A549 (cell line): ENCODE results near the gene CR1. TPM values are rescaled to one million over a fixed set of nuclear protein-coding genes. Genes with fewer than 3 reads are reported as not detected.

ENCODE experiments used
- ATAC-seq, 2 experiments: fragments of 200-7000 bp in 1 of 2; fragments of >200 bp in 1 of 2; cut with Nextera tagmentation in 1 of 2; cut with Tn5 transposase in 1 of 2; 3 replicates each; pipeline versions ENCODE4 v1.8.0 to v1.9.1; 2018 to 2020; ENCODE audit warnings: mild to moderate bottlenecking in 1 of 2, moderate library complexity in 1 of 2
- CTCF ChIA-PET: fragments of 300-600 bp; sonication (Branson Sonifier 250); formaldehyde crosslinking; extraction: SDS; loops from one replicate; lab custom pipeline; 2021; ENCODE audit warnings: antibody characterized with exemption, inconsistent platforms; lab: Yijun Ruan, JAX
- POLR2A ChIA-PET: fragments of 350-600 bp; formaldehyde crosslinking; extraction: SDS; loops from one replicate; lab custom pipeline; 2021; ENCODE audit warnings: antibody characterized with exemption, inconsistent platforms; lab: Yijun Ruan, JAX
- DNase-seq, 2 experiments: peaks; one replicate each; pipeline versions ENCODE4 v3.0.0 to v3.0.0-alpha.2; 2011 to 2016; ENCODE audit warnings: low read depth in 1 of 2, low spot score in 1 of 2
- FAIRE-seq: peaks from 2 replicates; lab custom pipeline; 2011; peaks lifted over from hg19 to GRCh38; lab: Jason Lieb, UNC
- H3K27ac ChIP-seq, 2 experiments: fragments of >200 bp; sonication (Bioruptor Twin); formaldehyde crosslinking; 3 replicates each; pipeline ENCODE4 v1.5.1; 2016 to 2017
- H3K4me1 ChIP-seq: fragments of >200 bp; sonication (Bioruptor Twin); formaldehyde crosslinking; 3 replicates; pipeline ENCODE4 v1.6.1; 2016
- H3K4me2 ChIP-seq: fragments of >200 bp; sonication (Bioruptor Twin); formaldehyde crosslinking; 3 replicates; pipeline ENCODE4 v1.6.1; 2016
- H3K4me3 ChIP-seq: fragments of >200 bp; sonication (Bioruptor Twin); formaldehyde crosslinking; 3 replicates; pipeline ENCODE4 v1.5.1; 2016
- H3K9me3 ChIP-seq: fragments of >200 bp; sonication (Bioruptor Twin); formaldehyde crosslinking; 3 replicates; pipeline ENCODE4 v1.6.1; 2016
- BHLHE40 ChIP-seq: IDR thresholded peaks from 2 replicates; pipeline ENCODE4 v1.6.1; 2012; ENCODE audit warnings: low read depth, low read length, inconsistent platforms
- CBX2 ChIP-seq: fragments of 200-600 bp; sonication (generic); IDR thresholded peaks from 2 replicates; pipeline ENCODE4 v1.6.1; 2016; ENCODE audit warnings: low read depth, mild to moderate bottlenecking, borderline replicate concordance
- CEBPB ChIP-seq, 2 experiments: fragments of >200 bp in 1 of 2; sonication (Bioruptor Twin) in 1 of 2; formaldehyde crosslinking in 1 of 2; IDR thresholded peaks; 2 replicates each; pipeline ENCODE4 v1.6.1; 2012 to 2016
- CHD2 ChIP-seq: fragments of 150-350 bp; IDR thresholded peaks from 2 replicates; pipeline ENCODE4 v1.6.1; 2014; ENCODE audit warnings: low read length; ENCODE audit not compliant: partially characterized antibody
- EHF ChIP-seq: fragments of 250-450 bp; sonication (Bioruptor Pico); IDR thresholded peaks from 2 replicates; pipeline ENCODE4 v1.5.0; 2020; ENCODE audit warnings: mild to moderate bottlenecking
- ESRRA ChIP-seq: fragments of 150-350 bp; IDR thresholded peaks from 2 replicates; pipeline ENCODE4 v1.6.1; 2014; ENCODE audit warnings: mild to moderate bottlenecking, low read length, borderline replicate concordance
- FOSB ChIP-seq: fragments of 250-450 bp; sonication (Bioruptor Pico); IDR thresholded peaks from 2 replicates; pipeline ENCODE4 v1.5.0; 2020; ENCODE audit warnings: mild to moderate bottlenecking, moderate library complexity
- FOXS1 ChIP-seq: fragments of 250-450 bp; sonication (Bioruptor Pico); IDR thresholded peaks from 2 replicates; pipeline ENCODE4 v1.5.0; 2020; ENCODE audit warnings: mild to moderate bottlenecking, moderate library complexity
- GATA3 ChIP-seq: IDR thresholded peaks from 2 replicates; pipeline ENCODE4 v1.6.1; 2012; ENCODE audit warnings: borderline replicate concordance
- HOXB5 ChIP-seq: fragments of 250-450 bp; sonication (Bioruptor Pico); IDR thresholded peaks from 2 replicates; pipeline ENCODE4 v1.5.0; 2020; ENCODE audit warnings: mild to moderate bottlenecking, moderate library complexity
- JUNB ChIP-seq: fragments of >200 bp; sonication (Bioruptor Twin); formaldehyde crosslinking; IDR thresholded peaks from 2 replicates; pipeline ENCODE4 v1.6.1; 2016
- MAFK ChIP-seq: fragments of 450-650 bp; IDR thresholded peaks from 2 replicates; pipeline ENCODE4 v1.6.1; 2014; ENCODE audit not compliant: partially characterized antibody
- MAX ChIP-seq: IDR thresholded peaks from 2 replicates; pipeline ENCODE4 v1.6.1; 2012
- MAZ ChIP-seq: fragments of 150-350 bp; IDR thresholded peaks from 2 replicates; pipeline ENCODE4 v1.6.1; 2014; ENCODE audit warnings: antibody characterized with exemption, low read depth, low read length, borderline replicate concordance
- NFE2L2 ChIP-seq: fragments of 150-350 bp; conservative IDR thresholded peaks from 2 replicates; pipeline ENCODE4 v1.6.1; 2014; ENCODE audit warnings: low read length
- RAD21 ChIP-seq, 2 experiments: fragments of >200 bp in 1 of 2; sonication (Bioruptor Twin) in 1 of 2; formaldehyde crosslinking in 1 of 2; IDR thresholded peaks in 1 of 2; conservative IDR thresholded peaks in 1 of 2; 2 replicates in 1 of 2; 3 replicates in 1 of 2; pipeline ENCODE4 v1.6.1; 2012 to 2018; ENCODE audit warnings: inconsistent platforms in 1 of 2
- RARB ChIP-seq: fragments of 250-450 bp; sonication (Bioruptor Pico); IDR thresholded peaks from 2 replicates; pipeline ENCODE4 v1.8.0; 2021; ENCODE audit warnings: mild to moderate bottlenecking, moderate library complexity
- RCOR1 ChIP-seq: fragments of 150-350 bp; IDR thresholded peaks from 2 replicates; pipeline ENCODE4 v1.6.1; 2014; ENCODE audit warnings: antibody characterized with exemption, low read length, low read depth
- ZFP36 ChIP-seq: fragments of 450-650 bp; IDR thresholded peaks from 2 replicates; pipeline ENCODE4 v1.6.1; 2014; ENCODE audit warnings: borderline replicate concordance; ENCODE audit not compliant: partially characterized antibody
- ZNF302 ChIP-seq: fragments of 250-450 bp; sonication (Bioruptor Pico); IDR thresholded peaks from 2 replicates; pipeline ENCODE4 v1.9.0; 2021; ENCODE audit warnings: inconsistent platforms, mild to moderate bottlenecking, moderate library complexity
- WGBS: methylation state at CpG from one replicate; pipeline ENCODE4 v1.1.6; 2017; ENCODE audit errors: missing lambda C conversion rate; 5-methylcytosine and 5-hydroxymethylcytosine counted together
- polyA plus RNA-seq, 4 experiments: library from polyadenylated mRNA; depleted of rRNA in 3 of 4; stranded (reverse); fragments of >200 nt; fragmentation: RNase III in 1 of 4; extraction: RNeasy Plus Mini Kit Qiagen cat#74134 plus additional on column Dnase treatment in 1 of 4; gene quantifications; 2 replicates in 3 of 4; 3 replicates in 1 of 4; pipeline ENCODE4 v1.2.3, GENCODE V29; 2011 to 2017
- TF ChIP-seq, protein P1 (sequence below): fragments of >200 bp; sonication (Bioruptor Twin); formaldehyde crosslinking; IDR thresholded peaks from 3 replicates; pipeline ENCODE4 v1.5.1; 2016
- TF ChIP-seq, protein P2 (sequence below): IDR thresholded peaks from 2 replicates; pipeline ENCODE4 v1.6.1; 2012; ENCODE audit warnings: low read depth, borderline replicate concordance
- TF ChIP-seq, protein P3 (sequence below): fragments of 200-600 bp; sonication (generic); IDR thresholded peaks from 2 replicates; pipeline ENCODE4 v1.6.1; 2016; ENCODE audit warnings: antibody characterized with exemption, mild to moderate bottlenecking, moderate library complexity
- TF ChIP-seq, protein P4 (sequence below): IDR thresholded peaks from 2 replicates; pipeline ENCODE4 v1.6.1; 2012

The CR1 gene
- polyA plus RNA-seq, 2 of the 4 experiments (the other 2 are of a cell fraction), result not detected

GRCh38 chr1:207644166-207644851 lies 148.4 kb downstream of the CR1 start:
- ChIA-PET POLR2A (interaction anchor here (0.7 kb wide), 1 partner anchor 253 kb away, joined by 3 read pairs; no protein-coding TSS in a partner anchor), CTCF (no interaction called here)
- Histone ChIP-seq H3K4me2 (peak overlapping the region; percentile 84), H3K4me3 (peak overlapping the region; percentile 57), H3K27ac (no peak overlapping the region), H3K9me3 (no peaks in the 10 kb centered on the region), H3K4me1 (peaks cover 3% of the 10 kb centered on the region; the same call in 1 of the 3 replicates)
- FAIRE-seq (no peak), DNase-seq (no peak), ATAC-seq (no peak)
- 69% methylated on average over 9 of the region's 9 CpGs for WGBS
- TF ChIP-seq MAFK, result no peak
- no peak for TF ChIP-seq EHF (CRISPR knock-in tag)
- TF ChIP-seq, protein P1, sequence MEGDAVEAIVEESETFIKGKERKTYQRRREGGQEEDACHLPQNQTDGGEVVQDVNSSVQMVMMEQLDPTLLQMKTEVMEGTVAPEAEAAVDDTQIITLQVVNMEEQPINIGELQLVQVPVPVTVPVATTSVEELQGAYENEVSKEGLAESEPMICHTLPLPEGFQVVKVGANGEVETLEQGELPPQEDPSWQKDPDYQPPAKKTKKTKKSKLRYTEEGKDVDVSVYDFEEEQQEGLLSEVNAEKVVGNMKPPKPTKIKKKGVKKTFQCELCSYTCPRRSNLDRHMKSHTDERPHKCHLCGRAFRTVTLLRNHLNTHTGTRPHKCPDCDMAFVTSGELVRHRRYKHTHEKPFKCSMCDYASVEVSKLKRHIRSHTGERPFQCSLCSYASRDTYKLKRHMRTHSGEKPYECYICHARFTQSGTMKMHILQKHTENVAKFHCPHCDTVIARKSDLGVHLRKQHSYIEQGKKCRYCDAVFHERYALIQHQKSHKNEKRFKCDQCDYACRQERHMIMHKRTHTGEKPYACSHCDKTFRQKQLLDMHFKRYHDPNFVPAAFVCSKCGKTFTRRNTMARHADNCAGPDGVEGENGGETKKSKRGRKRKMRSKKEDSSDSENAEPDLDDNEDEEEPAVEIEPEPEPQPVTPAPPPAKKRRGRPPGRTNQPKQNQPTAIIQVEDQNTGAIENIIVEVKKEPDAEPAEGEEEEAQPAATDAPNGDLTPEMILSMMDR, result no peak
- TF ChIP-seq CEBPB (IDR thresholded peaks at IDR 0.05), result no peak
- no peak for TF ChIP-seq NFE2L2
- TF ChIP-seq ESRRA, result no peak
- no peak for TF ChIP-seq CBX2
- TF ChIP-seq HOXB5 (CRISPR knock-in tag), result no peak
- TF ChIP-seq ZFP36, result no peak
- no peak for TF ChIP-seq FOSB (CRISPR knock-in tag)

- H3K9me3 ChIP-seq, result no peaks in the 10 kb centered on the region
- ChIA-PET POLR2A (no interaction called here), CTCF (interaction anchor here (0.9 kb wide), 1 partner anchor 10 kb away, joined by 4 read pairs; no protein-coding TSS in a partner anchor)
- ATAC-seq (peak; percentile 96 to 99), DNase-seq (peak; percentile 50 to 64), FAIRE-seq (no peak)
- peak within 1 kb of the TSS; percentile 57 for H3K4me3 ChIP-seq
- peaks cover 3% of the 10 kb centered on the region; the same call in 1 of the 3 replicates for H3K4me1 ChIP-seq
- TF ChIP-seq, protein P2, sequence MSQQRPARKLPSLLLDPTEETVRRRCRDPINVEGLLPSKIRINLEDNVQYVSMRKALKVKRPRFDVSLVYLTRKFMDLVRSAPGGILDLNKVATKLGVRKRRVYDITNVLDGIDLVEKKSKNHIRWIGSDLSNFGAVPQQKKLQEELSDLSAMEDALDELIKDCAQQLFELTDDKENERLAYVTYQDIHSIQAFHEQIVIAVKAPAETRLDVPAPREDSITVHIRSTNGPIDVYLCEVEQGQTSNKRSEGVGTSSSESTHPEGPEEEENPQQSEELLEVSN, result peak; percentile 83
- TF ChIP-seq, protein P3, sequence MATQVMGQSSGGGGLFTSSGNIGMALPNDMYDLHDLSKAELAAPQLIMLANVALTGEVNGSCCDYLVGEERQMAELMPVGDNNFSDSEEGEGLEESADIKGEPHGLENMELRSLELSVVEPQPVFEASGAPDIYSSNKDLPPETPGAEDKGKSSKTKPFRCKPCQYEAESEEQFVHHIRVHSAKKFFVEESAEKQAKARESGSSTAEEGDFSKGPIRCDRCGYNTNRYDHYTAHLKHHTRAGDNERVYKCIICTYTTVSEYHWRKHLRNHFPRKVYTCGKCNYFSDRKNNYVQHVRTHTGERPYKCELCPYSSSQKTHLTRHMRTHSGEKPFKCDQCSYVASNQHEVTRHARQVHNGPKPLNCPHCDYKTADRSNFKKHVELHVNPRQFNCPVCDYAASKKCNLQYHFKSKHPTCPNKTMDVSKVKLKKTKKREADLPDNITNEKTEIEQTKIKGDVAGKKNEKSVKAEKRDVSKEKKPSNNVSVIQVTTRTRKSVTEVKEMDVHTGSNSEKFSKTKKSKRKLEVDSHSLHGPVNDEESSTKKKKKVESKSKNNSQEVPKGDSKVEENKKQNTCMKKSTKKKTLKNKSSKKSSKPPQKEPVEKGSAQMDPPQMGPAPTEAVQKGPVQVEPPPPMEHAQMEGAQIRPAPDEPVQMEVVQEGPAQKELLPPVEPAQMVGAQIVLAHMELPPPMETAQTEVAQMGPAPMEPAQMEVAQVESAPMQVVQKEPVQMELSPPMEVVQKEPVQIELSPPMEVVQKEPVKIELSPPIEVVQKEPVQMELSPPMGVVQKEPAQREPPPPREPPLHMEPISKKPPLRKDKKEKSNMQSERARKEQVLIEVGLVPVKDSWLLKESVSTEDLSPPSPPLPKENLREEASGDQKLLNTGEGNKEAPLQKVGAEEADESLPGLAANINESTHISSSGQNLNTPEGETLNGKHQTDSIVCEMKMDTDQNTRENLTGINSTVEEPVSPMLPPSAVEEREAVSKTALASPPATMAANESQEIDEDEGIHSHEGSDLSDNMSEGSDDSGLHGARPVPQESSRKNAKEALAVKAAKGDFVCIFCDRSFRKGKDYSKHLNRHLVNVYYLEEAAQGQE, result no peak
- TF ChIP-seq GATA3 (no peak), JUNB (no peak), RCOR1 (no peak), RARB (CRISPR knock-in tag) (no peak), BHLHE40 (no peak), MAZ (no peak), MAX (peak; percentile 73), FOXS1 (CRISPR knock-in tag) (no peak), ZNF302 (CRISPR knock-in tag) (no peak), RAD21 (conservative IDR thresholded peaks at IDR 0.05 in 1 of 2, IDR thresholded peaks at IDR 0.05 in 1 of 2) (no peak), CHD2 (no peak)
- TF ChIP-seq, protein P4, sequence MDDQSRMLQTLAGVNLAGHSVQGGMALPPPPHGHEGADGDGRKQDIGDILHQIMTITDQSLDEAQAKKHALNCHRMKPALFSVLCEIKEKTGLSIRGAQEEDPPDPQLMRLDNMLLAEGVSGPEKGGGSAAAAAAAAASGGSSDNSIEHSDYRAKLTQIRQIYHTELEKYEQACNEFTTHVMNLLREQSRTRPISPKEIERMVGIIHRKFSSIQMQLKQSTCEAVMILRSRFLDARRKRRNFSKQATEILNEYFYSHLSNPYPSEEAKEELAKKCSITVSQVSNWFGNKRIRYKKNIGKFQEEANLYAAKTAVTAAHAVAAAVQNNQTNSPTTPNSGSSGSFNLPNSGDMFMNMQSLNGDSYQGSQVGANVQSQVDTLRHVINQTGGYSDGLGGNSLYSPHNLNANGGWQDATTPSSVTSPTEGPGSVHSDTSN, result no peak
- peak within 1 kb of the TSS; percentile 84 for H3K4me2 ChIP-seq
- H3K27ac ChIP-seq, result peak within 1 kb of the TSS in 1 of 2 experiments; percentile 43; a peak in 1 of 6 replicates
- WGBS, result 41% methylated on average over 22 of the region's 65 CpGs
These were observed 149.1 kb downstream of the CR1 start, which contains the start of gene CR1L for GRCh38 chr1:207644852-207645634. TSS of gene CR1L (plus strand) at chr1:207645133. CDS start at chr1:207645234, 101 bp downstream.
